ENCODE measurements around the gene BCL11A.
"Not testable (repeated sequence)": the region's sequence is repeated elsewhere in the genome, so short reads cannot be mapped to it uniquely, and the experiment has no call there.

Gene BCL11A

GRCh38 chr2:60422826-60423483 lies 130.5 kb downstream of the BCL11A start:
- DNase-seq = no peak

- not testable (repeated sequence) for DNase-seq
Observed at GRCh38 chr2:60417210-60417609, 136.2 kb downstream of the BCL11A start.

GRCh38 chr2:60416221-60417008 lies 137.0 kb downstream of the BCL11A start:
- no peak for DNase-seq

GRCh38 chr2:60415814-60416213 lies 137.6 kb downstream of the BCL11A start:
- no peak for DNase-seq

GRCh38 chr2:60414495-60415138 lies 138.8 kb downstream of the BCL11A start:
- DNase-seq = no peak

GRCh38 chr2:60413814-60414168 lies 139.7 kb downstream of the BCL11A start:
- no peak for DNase-seq

GRCh38 chr2:60413069-60413813 lies 140.2 kb downstream of the BCL11A start:
- no peak for DNase-seq

GRCh38 chr2:60412620-60413019 lies 140.8 kb downstream of the BCL11A start:
- no peak for DNase-seq

- DNase-seq = no peak
Observed at GRCh38 chr2:60412027-60412426, 141.4 kb downstream of the BCL11A start.

- no peak for DNase-seq
Observed at GRCh38 chr2:60411295-60411694, 142.2 kb downstream of the BCL11A start.

- no peak for DNase-seq
Observed at GRCh38 chr2:60410456-60411146, 142.9 kb downstream of the BCL11A start.

GRCh38 chr2:60409531-60409871 lies 144.0 kb downstream of the BCL11A start:
- no peak for DNase-seq

- DNase-seq = no peak
Observed at GRCh38 chr2:60408811-60409530, 144.5 kb downstream of the BCL11A start.

- DNase-seq = no peak
Observed at GRCh38 chr2:60408207-60408606, 145.2 kb downstream of the BCL11A start.

GRCh38 chr2:60407398-60407797 lies 146.1 kb downstream of the BCL11A start:
- DNase-seq = no peak

GRCh38 chr2:60406192-60406591 lies 147.3 kb downstream of the BCL11A start:
- DNase-seq = no peak

- no peak for DNase-seq
Observed at GRCh38 chr2:60405271-60405919, 148.1 kb downstream of the BCL11A start.
